ENCODE results near the gene POLQ. TPM values are rescaled to one million over a fixed set of nuclear protein-coding genes. Genes with fewer than 3 reads are reported as not detected.

Gene POLQ
- total and polyA plus RNA-seq, 2 of the 8 experiments (the other 6 are each of a cell fraction or from before 2014, with no cell fraction given): 3.6 to 15.3 TPM

DNA sequence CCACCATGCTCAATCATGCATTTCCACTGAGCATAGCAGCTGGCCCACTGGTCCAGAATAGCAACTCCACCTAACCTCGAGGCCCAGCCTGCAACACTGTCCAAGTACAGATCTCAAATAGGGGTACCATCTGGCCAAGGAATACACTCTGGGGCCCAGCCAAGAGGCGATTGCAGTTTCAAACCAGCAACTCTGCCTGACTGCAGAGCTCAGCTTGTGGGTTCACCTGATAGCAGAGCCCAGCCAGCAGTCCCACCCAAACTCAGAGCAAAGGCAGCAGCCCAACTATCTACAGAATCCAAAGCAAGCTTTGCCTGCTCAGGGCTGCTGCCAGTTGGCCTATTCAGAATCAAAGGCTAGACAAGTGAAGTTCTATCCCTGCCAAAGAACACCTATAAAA is 30.5 kb downstream of the POLQ start (continued):
- TF ChIP-seq, protein P1, sequence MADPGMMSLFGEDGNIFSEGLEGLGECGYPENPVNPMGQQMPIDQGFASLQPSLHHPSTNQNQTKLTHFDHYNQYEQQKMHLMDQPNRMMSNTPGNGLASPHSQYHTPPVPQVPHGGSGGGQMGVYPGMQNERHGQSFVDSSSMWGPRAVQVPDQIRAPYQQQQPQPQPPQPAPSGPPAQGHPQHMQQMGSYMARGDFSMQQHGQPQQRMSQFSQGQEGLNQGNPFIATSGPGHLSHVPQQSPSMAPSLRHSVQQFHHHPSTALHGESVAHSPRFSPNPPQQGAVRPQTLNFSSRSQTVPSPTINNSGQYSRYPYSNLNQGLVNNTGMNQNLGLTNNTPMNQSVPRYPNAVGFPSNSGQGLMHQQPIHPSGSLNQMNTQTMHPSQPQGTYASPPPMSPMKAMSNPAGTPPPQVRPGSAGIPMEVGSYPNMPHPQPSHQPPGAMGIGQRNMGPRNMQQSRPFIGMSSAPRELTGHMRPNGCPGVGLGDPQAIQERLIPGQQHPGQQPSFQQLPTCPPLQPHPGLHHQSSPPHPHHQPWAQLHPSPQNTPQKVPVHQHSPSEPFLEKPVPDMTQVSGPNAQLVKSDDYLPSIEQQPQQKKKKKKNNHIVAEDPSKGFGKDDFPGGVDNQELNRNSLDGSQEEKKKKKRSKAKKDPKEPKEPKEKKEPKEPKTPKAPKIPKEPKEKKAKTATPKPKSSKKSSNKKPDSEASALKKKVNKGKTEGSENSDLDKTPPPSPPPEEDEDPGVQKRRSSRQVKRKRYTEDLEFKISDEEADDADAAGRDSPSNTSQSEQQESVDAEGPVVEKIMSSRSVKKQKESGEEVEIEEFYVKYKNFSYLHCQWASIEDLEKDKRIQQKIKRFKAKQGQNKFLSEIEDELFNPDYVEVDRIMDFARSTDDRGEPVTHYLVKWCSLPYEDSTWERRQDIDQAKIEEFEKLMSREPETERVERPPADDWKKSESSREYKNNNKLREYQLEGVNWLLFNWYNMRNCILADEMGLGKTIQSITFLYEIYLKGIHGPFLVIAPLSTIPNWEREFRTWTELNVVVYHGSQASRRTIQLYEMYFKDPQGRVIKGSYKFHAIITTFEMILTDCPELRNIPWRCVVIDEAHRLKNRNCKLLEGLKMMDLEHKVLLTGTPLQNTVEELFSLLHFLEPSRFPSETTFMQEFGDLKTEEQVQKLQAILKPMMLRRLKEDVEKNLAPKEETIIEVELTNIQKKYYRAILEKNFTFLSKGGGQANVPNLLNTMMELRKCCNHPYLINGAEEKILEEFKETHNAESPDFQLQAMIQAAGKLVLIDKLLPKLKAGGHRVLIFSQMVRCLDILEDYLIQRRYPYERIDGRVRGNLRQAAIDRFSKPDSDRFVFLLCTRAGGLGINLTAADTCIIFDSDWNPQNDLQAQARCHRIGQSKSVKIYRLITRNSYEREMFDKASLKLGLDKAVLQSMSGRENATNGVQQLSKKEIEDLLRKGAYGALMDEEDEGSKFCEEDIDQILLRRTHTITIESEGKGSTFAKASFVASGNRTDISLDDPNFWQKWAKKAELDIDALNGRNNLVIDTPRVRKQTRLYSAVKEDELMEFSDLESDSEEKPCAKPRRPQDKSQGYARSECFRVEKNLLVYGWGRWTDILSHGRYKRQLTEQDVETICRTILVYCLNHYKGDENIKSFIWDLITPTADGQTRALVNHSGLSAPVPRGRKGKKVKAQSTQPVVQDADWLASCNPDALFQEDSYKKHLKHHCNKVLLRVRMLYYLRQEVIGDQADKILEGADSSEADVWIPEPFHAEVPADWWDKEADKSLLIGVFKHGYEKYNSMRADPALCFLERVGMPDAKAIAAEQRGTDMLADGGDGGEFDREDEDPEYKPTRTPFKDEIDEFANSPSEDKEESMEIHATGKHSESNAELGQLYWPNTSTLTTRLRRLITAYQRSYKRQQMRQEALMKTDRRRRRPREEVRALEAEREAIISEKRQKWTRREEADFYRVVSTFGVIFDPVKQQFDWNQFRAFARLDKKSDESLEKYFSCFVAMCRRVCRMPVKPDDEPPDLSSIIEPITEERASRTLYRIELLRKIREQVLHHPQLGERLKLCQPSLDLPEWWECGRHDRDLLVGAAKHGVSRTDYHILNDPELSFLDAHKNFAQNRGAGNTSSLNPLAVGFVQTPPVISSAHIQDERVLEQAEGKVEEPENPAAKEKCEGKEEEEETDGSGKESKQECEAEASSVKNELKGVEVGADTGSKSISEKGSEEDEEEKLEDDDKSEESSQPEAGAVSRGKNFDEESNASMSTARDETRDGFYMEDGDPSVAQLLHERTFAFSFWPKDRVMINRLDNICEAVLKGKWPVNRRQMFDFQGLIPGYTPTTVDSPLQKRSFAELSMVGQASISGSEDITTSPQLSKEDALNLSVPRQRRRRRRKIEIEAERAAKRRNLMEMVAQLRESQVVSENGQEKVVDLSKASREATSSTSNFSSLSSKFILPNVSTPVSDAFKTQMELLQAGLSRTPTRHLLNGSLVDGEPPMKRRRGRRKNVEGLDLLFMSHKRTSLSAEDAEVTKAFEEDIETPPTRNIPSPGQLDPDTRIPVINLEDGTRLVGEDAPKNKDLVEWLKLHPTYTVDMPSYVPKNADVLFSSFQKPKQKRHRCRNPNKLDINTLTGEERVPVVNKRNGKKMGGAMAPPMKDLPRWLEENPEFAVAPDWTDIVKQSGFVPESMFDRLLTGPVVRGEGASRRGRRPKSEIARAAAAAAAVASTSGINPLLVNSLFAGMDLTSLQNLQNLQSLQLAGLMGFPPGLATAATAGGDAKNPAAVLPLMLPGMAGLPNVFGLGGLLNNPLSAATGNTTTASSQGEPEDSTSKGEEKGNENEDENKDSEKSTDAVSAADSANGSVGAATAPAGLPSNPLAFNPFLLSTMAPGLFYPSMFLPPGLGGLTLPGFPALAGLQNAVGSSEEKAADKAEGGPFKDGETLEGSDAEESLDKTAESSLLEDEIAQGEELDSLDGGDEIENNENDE (IDR thresholded peaks at IDR 0.05; ENCODE audit: insufficient replicate concordance, low read length): no peak
- no peak for TF ChIP-seq CEBPB (IDR thresholded peaks at IDR 0.05; ENCODE audit: low read depth, low read length)
- no peak for TF ChIP-seq SP1 (IDR thresholded peaks at IDR 0.05; ENCODE audit: low read depth, low read length)
- no peak for TF ChIP-seq SAP30 (IDR thresholded peaks at IDR 0.05; ENCODE audit: insufficient read depth, insufficient replicate concordance, low read length)
- TF ChIP-seq, protein P2, sequence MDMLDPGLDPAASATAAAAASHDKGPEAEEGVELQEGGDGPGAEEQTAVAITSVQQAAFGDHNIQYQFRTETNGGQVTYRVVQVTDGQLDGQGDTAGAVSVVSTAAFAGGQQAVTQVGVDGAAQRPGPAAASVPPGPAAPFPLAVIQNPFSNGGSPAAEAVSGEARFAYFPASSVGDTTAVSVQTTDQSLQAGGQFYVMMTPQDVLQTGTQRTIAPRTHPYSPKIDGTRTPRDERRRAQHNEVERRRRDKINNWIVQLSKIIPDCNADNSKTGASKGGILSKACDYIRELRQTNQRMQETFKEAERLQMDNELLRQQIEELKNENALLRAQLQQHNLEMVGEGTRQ (IDR thresholded peaks at IDR 0.05; ENCODE audit: low read length): no peak
- no peak for TF ChIP-seq BACH1 (IDR thresholded peaks at IDR 0.05; ENCODE audit: low read length)
